OCI-LY3 (cell line): ENCODE results near the gene CGREF1.

Source experiments
- H2AFZ ChIP-seq: fragments of 200-600, 300-600 bp; shearing (Covaris generic); 2 replicates; pipeline ENCODE4 v1.6.0; 2014; ENCODE audit warnings: antibody characterized with exemption, low read depth, low read length
- H3K27ac ChIP-seq: fragments of 200-600, 300-600 bp; sonication (generic); 2 replicates; pipeline ENCODE4 v1.5.1; 2014; ENCODE audit warnings: mild to moderate bottlenecking, low read length, moderate library complexity, mixed read lengths
- H3K27me3 ChIP-seq: fragments of 200-600, 300-600 bp; sonication (generic); 2 replicates; pipeline ENCODE4 v1.6.1; 2014; ENCODE audit warnings: low read depth, low read length, mixed read lengths
- H3K36me3 ChIP-seq: fragments of 200-600, 300-600 bp; sonication (generic); replicated peaks from 2 replicates; pipeline ENCODE3; 2014; ENCODE audit warnings: low read depth, low read length, mixed read lengths
- H3K4me1 ChIP-seq: fragments of 300-600, 200-600 bp; sonication (generic); 2 replicates; pipeline ENCODE4 v1.6.1; 2014; ENCODE audit warnings: low read length, mixed read lengths
- H3K4me2 ChIP-seq: fragments of 200-600, 300-600 bp; sonication (generic); 2 replicates; pipeline ENCODE4 v1.6.1; 2014; ENCODE audit warnings: low read length, mixed read lengths
- H3K4me3 ChIP-seq: fragments of 300-600, 200-600 bp; sonication (generic); 2 replicates; pipeline ENCODE4 v1.5.1; 2014; ENCODE audit warnings: antibody characterized with exemption, mild to moderate bottlenecking, low read length, moderate library complexity
- H3K79me2 ChIP-seq: fragments of 300-600, 200-600 bp; shearing (Covaris generic); 2 replicates; pipeline ENCODE4 v1.6.1; 2014; ENCODE audit warnings: mild to moderate bottlenecking, low read length, mixed read lengths
- H3K9ac ChIP-seq: fragments of 300-600, 200-600 bp; shearing (Covaris generic); 2 replicates; pipeline ENCODE4 v1.6.0; 2014; ENCODE audit warnings: mild to moderate bottlenecking, low read length, moderate library complexity
- H3K9me3 ChIP-seq: fragments of 200-600, 300-600 bp; shearing (Covaris generic); 2 replicates; pipeline ENCODE4 v1.6.1; 2014; ENCODE audit warnings: low read length, mixed read lengths; ENCODE audit not compliant: insufficient read depth
- H4K20me1 ChIP-seq: fragments of 200-600, 300-600 bp; sonication (generic); 2 replicates; pipeline ENCODE4 v1.6.1; 2016; ENCODE audit warnings: low read length, mixed read lengths; ENCODE audit not compliant: insufficient read depth
- EZH2phosphoT487 ChIP-seq: fragments of 200-600 bp; shearing (Covaris generic); IDR thresholded peaks from 2 replicates; pipeline ENCODE4 v1.6.1; 2018; ENCODE audit warnings: antibody characterized with exemption, mixed run types, low read depth
- TF ChIP-seq, protein P1 (sequence below): fragments of 200-600, 300-600 bp; sonication (generic); IDR thresholded peaks from 2 replicates; pipeline ENCODE4 v1.5.1; 2014; ENCODE audit warnings: antibody characterized with exemption, low read length, low read depth

CGREF1 gene

DNA sequence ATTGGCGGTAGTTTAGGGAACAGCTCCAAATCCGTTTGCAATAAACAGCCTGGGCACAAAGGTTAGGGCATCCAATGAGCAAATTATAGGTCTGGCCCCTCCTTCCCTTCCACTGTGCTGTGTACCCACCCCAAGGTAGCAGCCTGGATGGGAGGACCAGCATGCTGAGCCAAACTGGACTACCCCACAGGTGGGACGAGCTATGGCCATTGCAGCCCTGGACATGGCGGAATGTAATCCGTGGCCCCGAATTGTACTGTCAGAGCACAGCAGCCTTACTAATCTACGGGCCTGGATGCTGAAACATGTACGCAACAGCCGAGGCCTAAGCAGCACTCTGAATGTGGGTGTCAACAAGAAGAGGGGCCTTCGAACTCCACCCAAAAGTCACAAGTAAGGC is 60.7 kb downstream of the CGREF1 start:
- H4K20me1 ChIP-seq, result no peaks in the 10 kb centered on the region
- H3K36me3 ChIP-seq, result peaks cover 31% of the 10 kb centered on the region
- no peaks in the 10 kb centered on the region for H3K9me3 ChIP-seq
- no peaks in the 10 kb centered on the region for H3K27me3 ChIP-seq
- H3K27ac ChIP-seq, result no peak overlapping the region
- no peak overlapping the region for H3K4me2 ChIP-seq
- H3K79me2 ChIP-seq, result no peaks in the 10 kb centered on the region
- no peak overlapping the region for H3K4me3 ChIP-seq
- no peaks in the 10 kb centered on the region for H3K4me1 ChIP-seq
- TF ChIP-seq, protein P1, sequence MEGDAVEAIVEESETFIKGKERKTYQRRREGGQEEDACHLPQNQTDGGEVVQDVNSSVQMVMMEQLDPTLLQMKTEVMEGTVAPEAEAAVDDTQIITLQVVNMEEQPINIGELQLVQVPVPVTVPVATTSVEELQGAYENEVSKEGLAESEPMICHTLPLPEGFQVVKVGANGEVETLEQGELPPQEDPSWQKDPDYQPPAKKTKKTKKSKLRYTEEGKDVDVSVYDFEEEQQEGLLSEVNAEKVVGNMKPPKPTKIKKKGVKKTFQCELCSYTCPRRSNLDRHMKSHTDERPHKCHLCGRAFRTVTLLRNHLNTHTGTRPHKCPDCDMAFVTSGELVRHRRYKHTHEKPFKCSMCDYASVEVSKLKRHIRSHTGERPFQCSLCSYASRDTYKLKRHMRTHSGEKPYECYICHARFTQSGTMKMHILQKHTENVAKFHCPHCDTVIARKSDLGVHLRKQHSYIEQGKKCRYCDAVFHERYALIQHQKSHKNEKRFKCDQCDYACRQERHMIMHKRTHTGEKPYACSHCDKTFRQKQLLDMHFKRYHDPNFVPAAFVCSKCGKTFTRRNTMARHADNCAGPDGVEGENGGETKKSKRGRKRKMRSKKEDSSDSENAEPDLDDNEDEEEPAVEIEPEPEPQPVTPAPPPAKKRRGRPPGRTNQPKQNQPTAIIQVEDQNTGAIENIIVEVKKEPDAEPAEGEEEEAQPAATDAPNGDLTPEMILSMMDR, result no peak
- no peak for TF ChIP-seq EZH2phosphoT487
- H3K9ac ChIP-seq, result no peak overlapping the region
- no peak overlapping the region for H2AFZ ChIP-seq

DNA sequence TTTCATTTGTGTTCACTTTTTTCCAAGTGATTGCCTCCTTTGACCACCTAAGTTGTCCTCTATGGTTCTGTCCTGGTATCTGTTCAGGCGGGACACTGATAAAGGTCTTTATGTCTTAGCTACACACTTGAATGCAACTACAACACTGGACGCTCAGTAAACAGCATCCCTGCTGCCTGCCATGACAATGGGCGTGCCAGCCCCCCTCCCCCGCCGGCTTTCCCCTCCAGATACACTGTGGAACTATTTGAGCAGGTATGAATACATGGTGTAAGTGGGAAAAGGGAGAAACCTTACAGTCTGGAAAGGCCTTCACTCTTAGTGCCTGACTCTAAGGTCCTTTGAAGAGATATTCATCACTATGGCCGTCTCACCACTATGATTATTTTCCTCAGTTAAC is 61.7 kb downstream of the CGREF1 start:
- Histone ChIP-seq H3K27ac (no peak overlapping the region), H3K27me3 (no peaks in the 10 kb centered on the region), H3K79me2 (no peaks in the 10 kb centered on the region), H4K20me1 (no peaks in the 10 kb centered on the region), H3K36me3 (peaks cover 24% of the 10 kb centered on the region), H3K9me3 (no peaks in the 10 kb centered on the region), H3K4me2 (no peak overlapping the region), H3K4me1 (peaks cover 7% of the 10 kb centered on the region; the same call in 1 of the 2 replicates), H2AFZ (no peak overlapping the region), H3K4me3 (no peak overlapping the region), H3K9ac (no peak overlapping the region)
- TF ChIP-seq, protein P1, result no peak
- TF ChIP-seq EZH2phosphoT487, result no peak

DNA sequence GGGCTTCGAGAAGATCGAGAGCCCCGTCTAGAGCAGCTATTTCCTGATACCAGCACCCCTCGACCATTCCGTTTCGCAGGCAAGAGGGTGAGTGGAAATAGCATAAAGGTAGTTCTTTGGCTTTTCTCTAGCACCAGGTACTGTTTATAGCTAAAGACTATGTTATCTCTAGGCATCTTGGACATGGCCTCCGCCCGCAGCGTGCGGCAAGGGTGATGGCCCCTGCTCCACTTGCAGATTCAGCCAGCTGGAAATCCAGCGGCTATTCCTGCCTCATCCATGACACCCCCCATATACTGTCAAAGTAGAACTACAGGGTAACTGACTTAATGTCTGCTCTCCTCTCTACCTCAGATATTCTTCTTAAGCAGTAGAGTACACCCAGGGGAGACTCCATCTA is 64.2 kb downstream of the CGREF1 start:
- no peaks in the 10 kb centered on the region for H3K79me2 ChIP-seq
- peaks cover 8% of the 10 kb centered on the region; the same call in 1 of the 2 replicates for H3K4me1 ChIP-seq
- no peaks in the 10 kb centered on the region for H3K9me3 ChIP-seq
- no peaks in the 10 kb centered on the region for H3K27me3 ChIP-seq
- no peak overlapping the region for H3K4me3 ChIP-seq
- H3K9ac ChIP-seq, result no peak overlapping the region
- TF ChIP-seq, protein P1, result no peak
- no peak for TF ChIP-seq EZH2phosphoT487
- no peak overlapping the region for H3K4me2 ChIP-seq
- peaks cover 24% of the 10 kb centered on the region for H3K36me3 ChIP-seq
- no peak overlapping the region for H3K27ac ChIP-seq
- no peak overlapping the region for H2AFZ ChIP-seq
- H4K20me1 ChIP-seq, result no peaks in the 10 kb centered on the region

DNA sequence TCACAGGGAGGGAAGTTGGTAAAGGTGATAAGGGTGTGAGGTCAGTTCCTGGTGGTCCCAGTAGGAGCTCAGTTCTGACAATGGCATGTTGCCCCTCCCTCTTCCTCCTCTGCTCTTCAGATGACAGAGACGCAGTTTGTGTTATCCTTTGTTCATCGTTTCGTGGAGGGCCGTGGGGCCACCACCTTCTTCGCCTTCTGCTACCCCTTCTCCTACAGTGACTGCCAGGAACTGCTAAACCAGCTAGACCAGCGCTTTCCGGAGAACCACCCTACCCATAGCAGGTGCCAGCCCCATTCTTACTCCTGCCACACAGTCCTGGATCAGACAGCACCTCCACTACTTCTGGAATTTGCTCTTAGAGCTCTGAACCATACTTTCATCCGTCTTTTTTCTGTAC is 65.2 kb downstream of the CGREF1 start:
- H4K20me1 ChIP-seq, result no peaks in the 10 kb centered on the region
- no peak overlapping the region for H3K9ac ChIP-seq
- H3K27me3 ChIP-seq, result no peaks in the 10 kb centered on the region
- H3K27ac ChIP-seq, result no peak overlapping the region
- TF ChIP-seq, protein P1, result no peak
- TF ChIP-seq EZH2phosphoT487, result no peak
- no peak overlapping the region for H3K4me2 ChIP-seq
- no peaks in the 10 kb centered on the region for H3K79me2 ChIP-seq
- H3K4me3 ChIP-seq, result no peak overlapping the region
- peaks cover 19% of the 10 kb centered on the region for H3K36me3 ChIP-seq
- H3K4me1 ChIP-seq, result peaks cover 14% of the 10 kb centered on the region
- H2AFZ ChIP-seq, result no peak overlapping the region
- no peaks in the 10 kb centered on the region for H3K9me3 ChIP-seq
